ENCODE results near the gene TTYH2. TPM values are rescaled to one million over a fixed set of nuclear protein-coding genes. Genes with fewer than 3 reads are reported as not detected.

TTYH2 gene
- total RNA-seq, 1 experiment from 2014 or later: 15.4 TPM

DNA sequence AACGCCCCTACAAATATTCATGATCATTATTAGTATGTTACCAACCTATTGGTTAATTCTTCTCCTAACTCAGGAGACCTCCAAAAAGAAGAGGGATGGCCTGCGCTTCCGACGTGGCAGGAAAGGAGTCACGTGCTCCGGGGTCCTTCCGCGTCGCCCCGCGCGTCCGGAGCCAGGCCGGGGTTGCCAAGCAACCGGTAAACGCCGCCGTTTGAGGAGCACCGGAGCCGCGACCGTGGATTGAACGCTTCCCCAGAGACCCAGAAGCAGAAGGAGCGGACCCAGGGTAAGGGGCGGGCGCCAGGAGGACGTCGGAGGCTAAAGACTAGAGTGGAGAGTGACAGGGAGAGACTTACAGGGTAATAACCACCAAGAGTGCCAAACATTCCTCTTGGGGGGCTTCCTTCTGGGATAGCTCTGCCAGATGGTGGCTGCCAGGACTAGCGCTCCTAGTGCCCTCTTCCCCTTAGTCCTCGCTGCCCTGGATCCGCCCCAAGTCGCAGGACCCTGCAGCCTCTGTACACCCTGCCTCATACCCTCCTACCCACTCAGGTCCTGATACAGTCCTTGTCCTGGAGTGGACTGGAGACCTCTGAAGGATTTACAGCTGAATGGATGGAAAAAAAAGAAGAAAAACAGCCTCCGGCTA lies 60.8 kb downstream of the TTYH2 start, which contains the start of gene DNAI2:
Gene DNAI2, plus strand, starts transcription at position 175 of the 649 bp plus-strand sequence. CDS start 7,584 bp downstream, outside the sequence.
- no peak within 1 kb of the TSS for H3K4me3 ChIP-seq (ENCODE audit: low read depth, low read length, poor library complexity, severe bottlenecking)

GRCh38 chr17:74274709-74275340 lies 61.5 kb downstream of the TTYH2 start:
- no peak overlapping the region for H3K27ac ChIP-seq (ENCODE audit: low read depth, low read length, poor library complexity, severe bottlenecking)
- DNase-seq (ENCODE audit: low spot score): no peak
- intact Hi-C loops (cut with micrococcal nuclease; ENCODE audit: unreplicated experiment): no loop called here
- H3K4me3 ChIP-seq (ENCODE audit: low read depth, low read length, poor library complexity, severe bottlenecking): no peak overlapping the region
- H3K9me3 ChIP-seq (ENCODE audit: low read depth, low read length, poor library complexity, severe bottlenecking): no peaks in the 10 kb centered on the region
- ChIA-PET CTCF (no interaction called here), POLR2A (ENCODE audit: low non-redundant PET) (no interaction called here)
- no TSS peak for BruUV-seq (replicated peaks)
- no peaks in the 10 kb centered on the region for H3K4me1 ChIP-seq (ENCODE audit: insufficient read depth, low read length, poor library complexity, severe bottlenecking)
- peaks cover 3% of the 10 kb centered on the region for H3K27me3 ChIP-seq (replicated peaks; ENCODE audit: insufficient read depth, low read depth, low read length, poor library complexity)
- no peaks in the 10 kb centered on the region for H3K36me3 ChIP-seq (ENCODE audit: insufficient read depth, low read length, poor library complexity, severe bottlenecking)
- no peak for TF ChIP-seq CTCF (conservative IDR thresholded peaks at IDR 0.05; ENCODE audit: low read depth, low read length)
- no peak for TF ChIP-seq EZH2 (IDR thresholded peaks at IDR 0.05; ENCODE audit: borderline replicate concordance, low read depth, low read length, poor library complexity, severe bottlenecking)

More for the DNA sequence above, 60.8 kb downstream of the TTYH2 start, which contains the start of gene DNAI2:
- H3K36me3 ChIP-seq (ENCODE audit: insufficient read depth, low read length, poor library complexity, severe bottlenecking): no peaks in the 10 kb centered on the region
- intact Hi-C loops (cut with micrococcal nuclease; ENCODE audit: unreplicated experiment): no loop called here
- no TSS peak for BruUV-seq (replicated peaks)
- H3K27ac ChIP-seq (ENCODE audit: low read depth, low read length, poor library complexity, severe bottlenecking): no peak within 1 kb of the TSS
- no peaks in the 10 kb centered on the region for H3K4me1 ChIP-seq (ENCODE audit: insufficient read depth, low read length, poor library complexity, severe bottlenecking)
- no peak for TF ChIP-seq EZH2 (IDR thresholded peaks at IDR 0.05; ENCODE audit: borderline replicate concordance, low read depth, low read length, poor library complexity, severe bottlenecking)
- no peak for TF ChIP-seq CTCF (conservative IDR thresholded peaks at IDR 0.05; ENCODE audit: low read depth, low read length)
- CTCF ChIA-PET: no interaction called here
- DNase-seq (ENCODE audit: low spot score): no peak
- peaks cover 3% of the 10 kb centered on the region for H3K27me3 ChIP-seq (replicated peaks; ENCODE audit: insufficient read depth, low read depth, low read length, poor library complexity)
- H3K9me3 ChIP-seq (ENCODE audit: low read depth, low read length, poor library complexity, severe bottlenecking): no peaks in the 10 kb centered on the region
- POLR2A ChIA-PET (ENCODE audit: low non-redundant PET): no interaction called here

DNA sequence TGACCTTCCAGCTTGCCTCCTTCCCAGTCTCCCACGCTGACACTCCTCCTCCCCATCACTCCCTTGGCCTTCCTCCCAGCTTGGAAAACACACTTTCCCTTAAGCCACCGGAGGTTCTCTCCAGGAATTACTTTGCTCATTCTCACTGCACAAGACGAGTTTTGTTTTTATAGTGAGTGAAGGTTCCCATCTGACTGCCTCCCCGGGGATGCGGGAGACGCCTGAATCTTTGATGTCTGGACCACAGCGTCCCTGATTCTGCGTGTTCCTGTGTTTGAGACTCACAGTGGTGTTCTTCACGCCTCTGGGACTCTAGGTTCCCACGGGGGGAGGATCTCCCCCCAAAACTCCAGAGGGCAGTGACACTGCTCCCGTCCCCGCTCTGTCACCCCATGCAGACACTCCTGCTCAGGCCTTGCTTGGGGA lies 62.7 kb downstream of the TTYH2 start:
- no TSS peak for BruUV-seq (replicated peaks)
- ChIA-PET POLR2A (ENCODE audit: low non-redundant PET) (no interaction called here), CTCF (no interaction called here)
- H3K27me3 ChIP-seq (replicated peaks; ENCODE audit: insufficient read depth, low read depth, low read length, poor library complexity): peaks cover 3% of the 10 kb centered on the region
- H3K4me3 ChIP-seq (ENCODE audit: low read depth, low read length, poor library complexity, severe bottlenecking): no peak overlapping the region
- no peak overlapping the region for H3K27ac ChIP-seq (ENCODE audit: low read depth, low read length, poor library complexity, severe bottlenecking)
- no peaks in the 10 kb centered on the region for H3K36me3 ChIP-seq (ENCODE audit: insufficient read depth, low read length, poor library complexity, severe bottlenecking)
- no peaks in the 10 kb centered on the region for H3K9me3 ChIP-seq (ENCODE audit: low read depth, low read length, poor library complexity, severe bottlenecking)
- no peaks in the 10 kb centered on the region for H3K4me1 ChIP-seq (ENCODE audit: insufficient read depth, low read length, poor library complexity, severe bottlenecking)
- TF ChIP-seq CTCF (conservative IDR thresholded peaks at IDR 0.05; ENCODE audit: low read depth, low read length) (no peak), EZH2 (IDR thresholded peaks at IDR 0.05; ENCODE audit: borderline replicate concordance, low read depth, low read length, poor library complexity, severe bottlenecking) (no peak)
- intact Hi-C loops (cut with micrococcal nuclease; ENCODE audit: unreplicated experiment): no loop called here
- DNase-seq (ENCODE audit: low spot score): no peak
